Stimulated activated CD4-positive, alpha-beta T cell treated with anti-CD3 and anti-CD28 coated beads, Interleukin-15, amount 100 ng/mL, for 1 hour (primary cell): ENCODE results near the gene SH3PXD2B.
"Not testable (repeated sequence)": the region's sequence is repeated elsewhere in the genome, so short reads cannot be mapped to it uniquely, and the experiment has no call there.

Experiments used
- DNase-seq, 2 donors: peaks; one replicate each; pipeline ENCODE4 v3.0.0-alpha.2; 2020; ENCODE audit warnings: low read depth in 1 of 2, low spot score in 1 of 2

SH3PXD2B gene

GRCh38 chr5:172344855-172345409 is 109.4 kb downstream of the SH3PXD2B start:
- no peak for DNase-seq

GRCh38 chr5:172343741-172344140 is 110.6 kb downstream of the SH3PXD2B start:
- DNase-seq, result no peak

GRCh38 chr5:172342918-172343317 is 111.4 kb downstream of the SH3PXD2B start:
- no peak for DNase-seq

GRCh38 chr5:172339264-172340180 is 114.8 kb downstream of the SH3PXD2B start:
- DNase-seq, result no peak

GRCh38 chr5:172336676-172337285 is 117.5 kb downstream of the SH3PXD2B start:
- DNase-seq, result no peak

- no peak for DNase-seq
Observed at GRCh38 chr5:172336264-172336663, 118.1 kb downstream of the SH3PXD2B start.

GRCh38 chr5:172335721-172336120 is 118.6 kb downstream of the SH3PXD2B start:
- DNase-seq, result no peak

- DNase-seq, result no peak
Observed at GRCh38 chr5:172334641-172335040, 119.7 kb downstream of the SH3PXD2B start.

- DNase-seq, result no peak
Observed at GRCh38 chr5:172334196-172334595, 120.1 kb downstream of the SH3PXD2B start.

GRCh38 chr5:172326901-172327300 is 127.4 kb downstream of the SH3PXD2B start:
- DNase-seq, result not testable (repeated sequence)

GRCh38 chr5:172325452-172325851 is 128.9 kb downstream of the SH3PXD2B start:
- DNase-seq, result no peak

- DNase-seq, result no peak
Observed at GRCh38 chr5:172322028-172322965, 132.0 kb downstream of the SH3PXD2B start.

- DNase-seq, result no peak
Observed at GRCh38 chr5:172321593-172321992, 132.7 kb downstream of the SH3PXD2B start.

- no peak for DNase-seq
Observed at GRCh38 chr5:172319708-172320441, 134.4 kb downstream of the SH3PXD2B start.

GRCh38 chr5:172315587-172316493 is 138.5 kb downstream of the SH3PXD2B start:
- DNase-seq, result no peak

GRCh38 chr5:172313915-172314314 is 140.4 kb downstream of the SH3PXD2B start:
- DNase-seq, result no peak

GRCh38 chr5:172312286-172312685 is 142.0 kb downstream of the SH3PXD2B start:
- no peak for DNase-seq

- no peak for DNase-seq
Observed at GRCh38 chr5:172311605-172312004, 142.7 kb downstream of the SH3PXD2B start.

GRCh38 chr5:172311026-172311425 is 143.3 kb downstream of the SH3PXD2B start:
- DNase-seq, result no peak
